ENCODE data around the gene DIO2. TPM values are rescaled to one million over a fixed set of nuclear protein-coding genes. Genes with fewer than 3 reads are reported as not detected.

DIO2 gene
- total and polyA plus RNA-seq, 4 experiments from 2014 or later = not detected

GRCh38 chr14:80202888-80203562 is 8.3 kb downstream of the DIO2 start:
- Histone ChIP-seq H3K36me3 (ENCODE audit: insufficient read depth, low read length) (no peaks in the 10 kb centered on the region), H3K27ac (ENCODE audit: low read depth, low read length) (no peak overlapping the region), H3K4me1 (ENCODE audit: insufficient read depth, low read length) (no peaks in the 10 kb centered on the region), H3K27me3 (ENCODE audit: insufficient read depth, low read length) (no peaks in the 10 kb centered on the region), H3K4me3 (ENCODE audit: low read length in 2 of 2) (no peak overlapping the region), H3K9me3 (ENCODE audit: control insufficient read depth in 1 of 2, low read length in 2 of 2) (peaks cover 0 to 3% of the 10 kb centered on the region in 2 donors)
- Mint-ChIP-seq H3K27ac (no peak overlapping the region), H3K36me3 (no peaks in the 10 kb centered on the region), H3K4me1 (no peaks in the 10 kb centered on the region), H3K9me3 (peaks cover 0 to 4% (median under 1%) of the 10 kb centered on the region in 8 donors), H3K27me3 (no peaks in the 10 kb centered on the region), H3K4me3 (no peak overlapping the region)
- CTCF ChIA-PET (ENCODE audit: partially characterized antibody) = no interaction called here
- no peak for DNase-seq
- POLR2A ChIA-PET (ENCODE audit: partially characterized antibody) = no interaction called here
- intact Hi-C loops (cut with micrococcal nuclease) = no loop called here

GRCh38 chr14:80200093-80200492 is 11.2 kb downstream of the DIO2 start:
- Mint-ChIP-seq H3K27me3 (no peaks in the 10 kb centered on the region), H3K27ac (no peak overlapping the region), H3K4me3 (no peak overlapping the region), H3K9me3 (peaks cover 0 to 4% (median under 1%) of the 10 kb centered on the region in 8 donors), H3K36me3 (no peaks in the 10 kb centered on the region), H3K4me1 (no peaks in the 10 kb centered on the region)
- Histone ChIP-seq H3K4me1 (ENCODE audit: insufficient read depth, low read length) (no peaks in the 10 kb centered on the region), H3K36me3 (ENCODE audit: insufficient read depth, low read length) (no peaks in the 10 kb centered on the region), H3K27ac (ENCODE audit: low read depth, low read length) (no peak overlapping the region), H3K9me3 (ENCODE audit: control insufficient read depth in 1 of 2, low read length in 2 of 2) (peaks cover 0 to 3% of the 10 kb centered on the region in 2 donors), H3K4me3 (ENCODE audit: low read length in 2 of 2) (no peak overlapping the region), H3K27me3 (ENCODE audit: insufficient read depth, low read length) (no peaks in the 10 kb centered on the region)
- ChIA-PET CTCF (ENCODE audit: partially characterized antibody) (no interaction called here), POLR2A (ENCODE audit: partially characterized antibody) (no interaction called here)
- intact Hi-C loops (cut with micrococcal nuclease) = no loop called here
- DNase-seq = no peak

DNA sequence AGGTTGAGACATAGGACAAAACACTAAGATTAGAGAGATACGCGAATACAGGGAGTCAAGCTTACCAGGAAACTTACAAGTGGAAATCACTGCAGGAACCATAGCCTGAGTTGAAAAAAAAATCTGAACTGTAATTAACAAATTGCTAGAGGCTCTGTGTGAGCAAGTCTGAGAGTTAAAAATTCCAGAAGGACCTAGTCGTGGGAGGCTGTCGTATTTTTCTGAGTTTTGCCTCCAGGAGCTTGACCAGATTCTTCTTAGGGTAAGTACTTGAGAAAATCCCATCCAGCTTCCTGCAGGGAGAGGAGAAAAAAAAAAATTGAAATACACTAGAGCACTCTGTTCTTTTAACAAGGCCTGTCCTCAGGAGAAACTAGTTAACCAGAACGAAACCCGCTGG is 22.7 kb downstream of the DIO2 start:
- Mint-ChIP-seq H3K36me3 (no peaks in the 10 kb centered on the region), H3K4me3 (no peak overlapping the region), H3K27me3 (no peaks in the 10 kb centered on the region), H3K9me3 (peaks cover 0 to 13% (median 0%) of the 10 kb centered on the region in 8 donors), H3K4me1 (no peaks in the 10 kb centered on the region), H3K27ac (no peak overlapping the region)
- Histone ChIP-seq H3K27me3 (ENCODE audit: insufficient read depth, low read length) (no peaks in the 10 kb centered on the region), H3K4me3 (ENCODE audit: low read length in 2 of 2) (no peak overlapping the region), H3K27ac (ENCODE audit: low read depth, low read length) (no peak overlapping the region), H3K9me3 (ENCODE audit: control insufficient read depth in 1 of 2, low read length in 2 of 2) (no peaks in the 10 kb centered on the region), H3K36me3 (ENCODE audit: insufficient read depth, low read length) (no peaks in the 10 kb centered on the region), H3K4me1 (ENCODE audit: insufficient read depth, low read length) (no peaks in the 10 kb centered on the region)
- DNase-seq = no peak
- ChIA-PET CTCF (ENCODE audit: partially characterized antibody) (no interaction called here), POLR2A (ENCODE audit: partially characterized antibody) (no interaction called here)
- intact Hi-C loops (cut with micrococcal nuclease) = no loop called here

GRCh38 chr14:80186301-80186800 is 25.0 kb downstream of the DIO2 start:
- H3K9me3 Mint-ChIP-seq = peaks cover 0 to 13% (median 1%) of the 10 kb centered on the region in 8 donors
- H3K4me1 Mint-ChIP-seq = no peaks in the 10 kb centered on the region
- Histone ChIP-seq H3K4me3 (ENCODE audit: low read length in 2 of 2) (no peak overlapping the region), H3K27me3 (ENCODE audit: insufficient read depth, low read length) (no peaks in the 10 kb centered on the region), H3K36me3 (ENCODE audit: insufficient read depth, low read length) (no peaks in the 10 kb centered on the region), H3K4me1 (ENCODE audit: insufficient read depth, low read length) (no peaks in the 10 kb centered on the region), H3K27ac (ENCODE audit: low read depth, low read length) (no peak overlapping the region), H3K9me3 (ENCODE audit: control insufficient read depth in 1 of 2, low read length in 2 of 2) (no peaks in the 10 kb centered on the region)
- no peak overlapping the region for H3K4me3 Mint-ChIP-seq
- no peaks in the 10 kb centered on the region for H3K27me3 Mint-ChIP-seq
- POLR2A ChIA-PET (ENCODE audit: partially characterized antibody) = no interaction called here
- no peak for DNase-seq
- intact Hi-C loops (cut with micrococcal nuclease) = no loop called here
- H3K36me3 Mint-ChIP-seq = no peaks in the 10 kb centered on the region
- CTCF ChIA-PET (ENCODE audit: partially characterized antibody) = no interaction called here
- no peak overlapping the region for H3K27ac Mint-ChIP-seq

DNA sequence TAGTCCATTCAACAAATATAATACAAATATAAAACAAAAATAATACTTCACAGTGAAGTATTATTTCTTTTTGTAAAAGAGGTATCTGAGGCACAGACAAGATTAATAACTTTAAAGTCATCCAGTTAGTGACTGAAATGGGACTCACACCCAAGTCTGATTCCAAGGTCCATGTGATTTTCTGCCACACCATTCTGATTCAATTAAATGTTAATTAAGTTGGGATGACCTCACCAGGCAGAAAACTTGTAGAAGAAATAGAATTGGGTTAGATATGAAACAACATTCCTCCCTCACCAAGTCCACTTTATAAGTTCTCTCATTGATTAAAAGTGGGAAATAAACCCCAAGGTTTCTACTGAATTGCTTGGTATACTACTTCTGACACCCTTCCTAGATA is 34.4 kb downstream of the DIO2 start:
- H3K9me3 Mint-ChIP-seq = peaks cover 0 to 12% (median 2%) of the 10 kb centered on the region in 8 donors
- H3K4me3 Mint-ChIP-seq = no peak overlapping the region
- H3K36me3 ChIP-seq (ENCODE audit: insufficient read depth, low read length) = no peaks in the 10 kb centered on the region
- no peaks in the 10 kb centered on the region for H3K36me3 Mint-ChIP-seq
- no peaks in the 10 kb centered on the region for H3K4me1 ChIP-seq (ENCODE audit: insufficient read depth, low read length)
- H3K4me1 Mint-ChIP-seq = no peaks in the 10 kb centered on the region
- no peaks in the 10 kb centered on the region for H3K27me3 Mint-ChIP-seq
- no peak overlapping the region for H3K27ac Mint-ChIP-seq
- no peak overlapping the region for H3K27ac ChIP-seq (ENCODE audit: low read depth, low read length)
- ChIA-PET CTCF (ENCODE audit: partially characterized antibody) (no interaction called here), POLR2A (ENCODE audit: partially characterized antibody) (no interaction called here)
- no peak for DNase-seq
- intact Hi-C loops (cut with micrococcal nuclease) = no loop called here
- no peak overlapping the region for H3K4me3 ChIP-seq (ENCODE audit: low read length in 2 of 2)
- no peaks in the 10 kb centered on the region for H3K27me3 ChIP-seq (ENCODE audit: insufficient read depth, low read length)
- H3K9me3 ChIP-seq (ENCODE audit: control insufficient read depth in 1 of 2, low read length in 2 of 2) = no peaks in the 10 kb centered on the region

GRCh38 chr14:80172375-80173051 is 38.8 kb downstream of the DIO2 start:
- no peaks in the 10 kb centered on the region for H3K27me3 Mint-ChIP-seq
- Histone ChIP-seq H3K9me3 (ENCODE audit: control insufficient read depth in 1 of 2, low read length in 2 of 2) (no peaks in the 10 kb centered on the region), H3K4me1 (ENCODE audit: insufficient read depth, low read length) (no peaks in the 10 kb centered on the region), H3K4me3 (ENCODE audit: low read length in 2 of 2) (no peak overlapping the region), H3K36me3 (ENCODE audit: insufficient read depth, low read length) (no peaks in the 10 kb centered on the region), H3K27ac (ENCODE audit: low read depth, low read length) (no peak overlapping the region), H3K27me3 (ENCODE audit: insufficient read depth, low read length) (no peaks in the 10 kb centered on the region)
- peaks cover 0 to 16% (median under 1%) of the 10 kb centered on the region in 8 donors for H3K9me3 Mint-ChIP-seq
- POLR2A ChIA-PET (ENCODE audit: partially characterized antibody) = no interaction called here
- no peak for DNase-seq
- CTCF ChIA-PET (ENCODE audit: partially characterized antibody) = no interaction called here
- no peak overlapping the region for H3K4me3 Mint-ChIP-seq
- no peaks in the 10 kb centered on the region for H3K4me1 Mint-ChIP-seq
- intact Hi-C loops (cut with micrococcal nuclease) = no loop called here
- no peaks in the 10 kb centered on the region for H3K36me3 Mint-ChIP-seq
- H3K27ac Mint-ChIP-seq = no peak overlapping the region

DNA sequence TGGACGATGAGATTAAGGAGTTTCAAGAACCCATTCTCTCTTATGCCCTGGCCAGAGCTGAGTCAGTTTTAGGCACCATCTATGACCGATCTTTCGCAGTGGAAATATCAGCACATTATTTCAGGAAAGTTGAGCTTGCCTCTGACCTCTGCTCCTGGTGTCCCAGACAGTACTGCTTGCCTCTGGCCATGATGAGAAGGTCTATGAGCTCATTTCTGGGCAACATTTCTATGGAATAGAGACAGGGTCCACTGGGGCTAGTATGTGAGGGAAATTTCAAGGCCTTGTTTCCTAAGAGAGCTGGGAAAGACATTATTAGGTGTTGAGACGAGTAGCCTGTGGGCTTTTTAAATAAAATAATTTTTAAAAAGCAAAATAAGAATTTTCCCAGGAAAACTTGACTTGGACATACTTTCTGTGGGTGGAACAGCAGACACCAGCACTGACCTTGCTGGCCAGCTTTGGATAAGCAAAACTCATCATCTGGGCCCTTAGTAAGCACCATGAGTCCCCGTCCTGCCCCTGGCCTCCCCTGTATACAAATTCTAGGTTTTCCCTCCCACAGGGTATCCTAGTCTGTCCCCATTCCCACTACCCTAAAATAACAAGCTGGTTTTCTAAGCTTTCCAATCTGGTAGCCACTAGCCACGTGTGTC is 43.4 kb downstream of the DIO2 start:
- Histone ChIP-seq H3K27me3 (ENCODE audit: insufficient read depth, low read length) (no peaks in the 10 kb centered on the region), H3K27ac (ENCODE audit: low read depth, low read length) (no peak overlapping the region), H3K4me1 (ENCODE audit: insufficient read depth, low read length) (no peaks in the 10 kb centered on the region), H3K4me3 (ENCODE audit: low read length in 2 of 2) (no peak overlapping the region), H3K9me3 (ENCODE audit: control insufficient read depth in 1 of 2, low read length in 2 of 2) (no peaks in the 10 kb centered on the region), H3K36me3 (ENCODE audit: insufficient read depth, low read length) (no peaks in the 10 kb centered on the region)
- Mint-ChIP-seq H3K9me3 (peaks cover 0 to 4% (median 2%) of the 10 kb centered on the region in 8 donors), H3K4me3 (no peak overlapping the region), H3K36me3 (no peaks in the 10 kb centered on the region), H3K4me1 (no peaks in the 10 kb centered on the region), H3K27me3 (peaks cover 0 to 1% of the 10 kb centered on the region in 2 donors), H3K27ac (no peak overlapping the region)
- intact Hi-C loops (cut with micrococcal nuclease) = no loop called here
- CTCF ChIA-PET (ENCODE audit: partially characterized antibody) = no interaction called here
- DNase-seq = no peak
- POLR2A ChIA-PET (ENCODE audit: partially characterized antibody) = no interaction called here
